Esophagus mucosa (tissue), 1 donor: ENCODE data around the gene IZUMO4. TPM values are rescaled to one million over a fixed set of nuclear protein-coding genes. Genes with fewer than 3 reads are reported as not detected.

Source experiments
- ATAC-seq: fragments of 200-7000 bp; cut with Tn5 transposase; one replicate; pipeline ENCODE4 v1.9.1; 2020
- total RNA-seq: library from RNA; stranded (reverse); gene quantifications from one replicate; pipeline ENCODE4 v1.2.4, GENCODE V29; 2023
- donor health status: DM: yes; HTN: yes; CAD: no.

Gene IZUMO4, protein sequence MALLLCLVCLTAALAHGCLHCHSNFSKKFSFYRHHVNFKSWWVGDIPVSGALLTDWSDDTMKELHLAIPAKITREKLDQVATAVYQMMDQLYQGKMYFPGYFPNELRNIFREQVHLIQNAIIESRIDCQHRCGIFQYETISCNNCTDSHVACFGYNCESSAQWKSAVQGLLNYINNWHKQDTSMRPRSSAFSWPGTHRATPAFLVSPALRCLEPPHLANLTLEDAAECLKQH
- total RNA-seq = 4.7 TPM

DNA sequence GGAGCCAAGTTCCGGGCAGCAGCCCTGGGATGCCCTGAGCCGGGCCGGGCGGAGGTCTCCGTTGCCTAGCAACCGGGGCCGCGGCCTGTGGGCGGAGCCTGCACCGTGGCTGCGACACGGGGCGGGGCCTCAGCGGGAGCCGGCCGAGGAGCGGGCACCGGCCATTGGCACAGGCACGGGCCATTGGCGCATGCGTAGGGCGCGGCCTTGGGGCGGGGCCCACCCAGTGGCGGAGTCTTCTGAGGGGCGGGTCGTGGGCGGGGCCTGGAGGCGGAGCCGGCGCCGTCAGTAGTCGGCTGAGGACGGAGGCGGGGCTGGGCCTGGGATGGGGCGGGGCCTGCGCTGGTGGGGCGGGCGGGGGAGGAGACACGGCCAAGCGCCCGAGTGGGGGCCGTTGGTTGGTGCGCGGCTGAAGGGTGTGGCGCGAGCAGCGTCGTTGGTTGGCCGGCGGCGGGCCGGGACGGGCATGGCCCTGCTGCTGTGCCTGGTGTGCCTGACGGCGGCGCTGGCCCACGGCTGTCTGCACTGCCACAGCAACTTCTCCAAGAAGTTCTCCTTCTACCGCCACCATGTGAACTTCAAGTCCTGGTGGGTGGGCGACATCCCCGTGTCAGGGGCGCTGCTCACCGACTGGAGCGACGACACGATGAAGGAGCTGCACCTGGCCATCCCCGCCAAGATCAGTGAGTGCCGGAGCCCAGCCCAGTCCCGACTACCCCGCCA is at the start of gene IZUMO4:
Gene IZUMO4, plus strand, starts transcription at position 436 of the 723 bp plus-strand sequence. Its CDS starts 31 bp downstream, at position 467.
- ATAC-seq = peak; percentile 88

DNA sequence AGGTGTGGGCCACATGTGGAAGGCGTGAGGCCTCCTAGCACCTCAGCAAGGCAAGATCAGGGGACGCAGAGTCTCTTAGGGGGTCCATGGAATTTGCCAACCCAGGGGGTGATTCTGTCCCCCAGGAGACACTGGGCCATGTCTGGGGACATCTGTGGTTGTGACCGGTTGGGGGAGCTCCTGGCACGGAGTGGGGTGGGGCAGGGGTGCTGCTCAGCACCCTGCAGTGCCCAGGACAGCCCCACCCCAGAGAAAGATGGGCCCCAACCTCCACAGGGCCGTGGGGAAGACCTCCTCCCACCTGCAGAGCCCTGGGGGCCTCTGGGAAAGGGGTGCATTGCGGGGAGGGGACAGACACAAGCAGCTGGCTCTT is 49.7 kb upstream of the IZUMO4 start:
- no peak for ATAC-seq

DNA sequence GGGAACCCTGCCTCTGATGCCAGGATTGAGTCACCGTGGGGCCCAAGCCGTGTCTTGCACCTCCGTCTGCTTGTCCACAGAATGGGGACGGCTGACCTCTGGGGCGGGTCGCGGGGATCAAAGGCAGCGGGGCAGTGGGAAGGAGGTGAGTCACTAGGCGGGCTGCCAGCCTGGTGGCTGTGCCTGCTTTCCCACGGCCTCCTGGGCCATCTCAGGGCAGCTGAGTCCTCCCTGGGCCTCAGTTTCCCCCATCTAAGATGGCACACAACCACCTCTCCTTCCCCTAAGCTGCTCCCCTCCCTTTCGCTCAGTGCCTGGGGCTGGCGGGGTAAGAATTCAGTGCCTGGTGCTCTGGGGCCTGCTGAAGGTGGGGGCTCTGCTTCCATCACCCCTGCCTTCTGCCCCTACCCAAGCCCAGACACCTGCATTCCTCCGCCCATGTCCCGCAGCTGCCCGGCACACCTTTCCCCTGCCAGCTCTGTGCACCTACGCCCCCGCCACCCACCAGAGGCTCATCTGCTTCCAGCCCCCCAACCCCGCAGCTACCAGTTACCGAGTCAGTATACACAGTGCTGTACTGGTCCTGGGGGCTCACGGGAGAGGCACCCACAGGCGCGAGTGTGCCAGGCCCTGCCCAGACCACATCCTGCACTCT is 49.1 kb upstream of the IZUMO4 start:
- no peak for ATAC-seq

DNA sequence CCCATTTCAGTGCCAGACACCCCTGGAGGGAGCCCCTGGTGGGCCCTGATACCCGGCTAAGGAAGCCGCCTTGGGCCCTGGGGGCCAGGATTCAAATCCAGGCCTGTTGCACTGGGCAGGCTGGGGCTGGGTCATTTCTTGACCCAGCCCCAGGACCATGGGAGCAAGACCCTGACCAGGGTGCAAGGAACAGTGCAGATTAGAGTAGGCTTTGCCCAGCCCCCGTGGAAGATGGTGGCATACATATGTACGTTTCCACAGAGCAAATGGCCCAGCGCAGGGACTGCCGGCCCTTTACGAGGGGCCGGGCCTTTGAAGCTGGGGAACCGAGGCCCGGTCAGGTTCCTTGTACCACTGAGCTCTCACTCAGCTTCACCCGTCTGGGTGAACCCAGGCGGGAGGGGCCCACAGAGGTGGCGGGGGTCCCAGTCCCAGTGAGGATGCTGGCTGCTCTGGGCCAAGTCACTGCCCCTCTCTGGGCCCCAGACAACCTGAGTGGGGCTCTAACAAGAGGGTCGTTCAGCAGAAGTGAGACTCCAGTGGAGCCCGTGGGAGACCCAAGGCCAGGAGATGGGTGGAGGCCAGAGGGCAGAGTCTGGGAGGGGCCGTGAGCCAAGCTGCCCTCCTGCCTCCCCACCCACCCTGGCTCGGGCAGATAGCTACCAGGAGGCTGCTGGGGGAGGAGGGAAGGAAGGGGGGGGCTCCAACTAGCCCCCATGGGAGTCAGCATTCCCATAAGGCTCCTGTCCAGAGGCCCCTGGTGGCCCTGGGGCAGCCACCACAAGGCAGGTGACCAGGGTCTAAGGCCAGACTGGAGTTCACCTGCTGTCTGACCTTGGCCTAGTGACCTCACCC is 48.4 kb upstream of the IZUMO4 start:
- no peak for ATAC-seq

DNA sequence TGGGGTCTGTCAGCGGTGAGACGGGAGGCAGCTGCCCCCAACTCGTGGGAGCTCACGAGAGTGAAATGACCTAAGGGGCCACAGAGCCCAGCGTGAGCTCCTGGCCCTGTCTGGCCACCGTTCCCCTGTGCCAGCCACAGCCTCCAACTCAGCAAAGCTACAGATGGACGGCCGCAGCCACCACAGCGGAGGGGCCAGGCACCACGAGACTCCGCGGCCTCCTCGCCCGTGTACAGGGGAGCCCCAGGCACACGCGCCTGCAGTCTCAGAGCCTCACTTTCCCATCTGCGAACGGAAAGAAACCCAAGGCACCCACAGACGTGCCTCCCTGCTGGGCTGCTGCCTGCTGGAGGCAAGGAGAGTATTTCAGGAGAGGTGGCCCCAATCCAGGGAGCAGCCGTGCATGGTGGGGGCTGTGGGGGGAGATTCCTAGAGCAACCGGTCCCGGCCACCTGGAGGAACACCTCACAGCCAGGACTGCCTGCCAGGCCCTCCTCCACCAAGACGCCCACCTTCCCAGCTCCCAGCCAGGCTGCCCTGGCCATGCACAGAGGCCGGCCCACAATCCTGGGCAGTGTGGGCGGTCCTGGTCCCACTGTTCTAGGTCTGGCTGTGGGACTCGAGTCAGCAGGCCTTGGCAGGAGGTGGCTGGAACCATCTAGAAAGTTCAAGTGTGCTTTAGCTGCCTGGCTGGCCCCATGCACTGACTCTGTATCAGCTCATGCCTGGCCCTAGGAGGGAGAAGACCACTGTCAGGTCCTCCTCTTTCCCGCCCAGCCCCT is 47.6 kb upstream of the IZUMO4 start:
- no peak for ATAC-seq

DNA sequence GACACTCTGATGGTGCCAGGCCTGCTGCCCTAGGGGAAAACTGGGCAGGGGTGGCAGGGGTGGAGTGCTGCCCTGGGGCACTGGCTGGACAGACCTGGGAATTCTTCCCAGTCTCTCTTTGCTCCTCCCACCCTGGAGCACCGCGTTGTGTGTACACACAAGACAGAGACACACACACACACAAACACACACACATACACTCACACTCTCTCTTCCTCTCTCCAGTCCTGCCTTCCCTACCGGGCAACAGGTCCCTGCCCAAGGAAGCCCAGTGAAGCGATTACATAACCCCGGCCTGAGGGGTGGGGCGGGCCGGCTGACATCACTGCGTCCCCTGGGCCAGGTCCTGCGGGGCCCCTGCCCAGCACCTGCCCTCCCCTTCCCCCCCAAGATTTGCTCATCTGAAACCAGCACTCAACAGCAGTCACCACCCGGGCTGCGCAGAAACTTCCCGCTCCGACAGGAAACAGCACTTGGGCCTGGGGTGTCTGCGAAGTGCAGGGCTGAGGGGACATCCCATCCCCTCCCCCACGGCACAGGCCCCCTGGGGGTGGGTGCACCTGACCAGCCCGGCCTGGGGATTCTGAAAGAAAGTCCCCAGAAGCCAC is 46.9 kb upstream of the IZUMO4 start:
- peak; percentile 43 for ATAC-seq

DNA sequence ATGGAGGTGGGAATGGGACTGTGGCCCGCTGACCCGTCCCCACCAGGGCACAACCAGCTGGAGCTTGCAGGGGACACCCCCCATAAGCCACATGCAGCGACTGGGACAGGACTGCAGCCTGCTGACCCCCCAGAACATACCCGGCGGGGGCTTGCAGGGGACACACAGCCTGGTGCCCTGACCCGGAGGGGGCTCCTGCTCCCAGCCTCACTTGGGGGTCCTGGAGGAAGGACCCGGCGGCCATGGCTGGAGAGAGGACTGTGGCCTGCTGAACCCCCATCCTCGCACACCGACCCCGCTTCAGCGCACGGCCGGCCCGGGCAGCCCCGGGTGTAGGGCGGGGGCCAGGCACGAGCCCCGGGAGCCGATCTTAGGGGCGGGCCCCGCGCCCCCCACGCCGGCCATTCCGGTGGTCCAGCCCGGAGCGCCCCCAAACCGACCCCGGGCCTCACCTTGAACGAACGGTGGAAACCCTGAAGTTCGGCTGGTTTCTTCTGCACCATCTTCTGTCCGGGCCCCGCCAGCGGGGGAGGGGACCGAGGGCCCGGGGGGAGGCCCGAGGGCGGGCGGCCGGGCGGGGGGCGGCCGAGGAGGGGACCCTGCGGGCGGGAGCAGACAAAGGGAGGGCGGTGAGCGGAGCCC is 46.2 kb upstream of the IZUMO4 start:
- ATAC-seq = peak; percentile 1

DNA sequence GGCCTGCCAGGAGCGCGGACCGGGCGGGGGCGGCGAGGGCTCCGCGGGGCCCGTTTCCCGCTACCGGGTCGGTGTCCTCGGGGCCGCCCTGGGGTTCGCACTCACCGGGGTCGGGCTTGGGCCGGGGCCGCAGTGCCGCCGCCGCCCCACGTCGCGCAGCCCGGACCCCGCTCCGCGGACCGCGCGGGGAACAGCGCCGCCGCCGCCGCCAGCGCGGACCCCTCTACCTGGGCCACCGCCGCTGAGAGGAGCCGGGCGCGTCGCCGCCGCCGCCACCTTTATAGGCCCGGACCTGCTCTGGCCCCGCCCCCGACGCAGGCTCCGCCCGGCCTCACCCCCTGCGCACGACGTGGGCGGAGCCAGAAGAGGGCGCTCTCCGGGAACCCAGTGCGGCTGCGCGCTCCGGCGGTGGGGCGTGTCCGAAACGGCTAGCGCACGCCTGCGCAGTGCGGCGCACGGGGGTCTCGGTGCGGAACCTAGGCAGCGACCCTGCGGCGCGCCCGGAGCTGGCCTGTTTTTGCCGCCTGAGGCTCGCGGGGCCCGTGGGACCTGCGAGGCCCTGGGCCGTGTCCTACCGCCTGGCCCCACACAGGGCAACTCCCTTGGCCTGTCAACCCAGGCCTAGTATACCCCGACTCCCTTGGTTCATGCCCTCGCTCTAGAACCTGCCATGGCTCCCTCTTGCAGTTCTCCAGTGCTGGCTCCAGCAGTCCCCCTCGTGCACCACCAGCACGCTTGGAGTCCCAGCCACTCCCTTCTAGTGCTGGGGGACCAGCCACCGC is 45.5 kb upstream of the IZUMO4 start, which contains the start of gene MKNK2:
Gene MKNK2, minus strand, starts transcription at position 254 of the 782 bp plus-strand sequence. CDS start 393 bp downstream, outside the sequence.
- peak; percentile 74 for ATAC-seq

DNA sequence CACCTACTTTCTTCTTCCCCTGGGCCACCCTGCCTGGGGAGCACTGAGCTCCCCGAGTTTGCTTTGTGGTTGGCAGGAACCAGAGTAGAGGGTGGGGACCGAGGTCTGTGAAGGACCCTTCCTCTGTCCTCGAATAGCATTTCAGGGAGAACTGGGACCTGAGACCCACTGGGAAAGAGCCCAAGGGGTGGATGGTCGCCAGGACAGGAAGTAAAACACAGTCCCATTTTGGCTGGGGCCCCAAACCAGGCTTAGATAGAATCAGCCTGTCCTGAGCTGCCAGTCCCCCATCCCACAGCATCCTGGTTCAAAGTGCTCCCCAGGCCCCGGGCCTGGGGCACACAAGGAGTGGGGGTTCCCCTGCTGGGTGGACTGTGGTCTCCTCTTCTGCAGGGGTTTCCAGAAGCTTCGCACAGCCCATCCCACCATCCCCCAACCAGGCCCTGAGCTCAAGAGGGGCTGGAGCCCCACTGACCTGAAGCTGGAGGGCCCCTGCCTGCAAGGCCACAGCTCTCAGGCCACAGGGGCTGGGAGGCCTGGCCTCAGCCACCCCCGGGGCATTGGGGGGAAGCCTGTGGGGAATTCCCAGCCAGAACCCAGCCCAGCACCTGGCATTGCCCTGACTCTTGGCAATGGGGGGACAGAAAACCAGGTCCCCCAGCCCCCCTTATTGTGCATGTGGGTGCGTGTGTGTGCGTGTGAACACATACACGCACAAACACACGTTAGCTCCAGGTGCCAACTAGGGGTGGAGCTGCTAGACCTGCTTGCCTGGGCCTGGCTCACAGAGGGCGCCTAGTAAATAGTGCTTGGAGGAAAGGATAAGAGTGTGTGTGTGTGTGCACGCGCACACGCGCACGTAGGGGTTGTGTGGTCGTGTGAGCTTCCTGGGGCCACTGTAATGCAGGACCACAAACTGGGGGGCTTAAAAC is 44.7 kb upstream of the IZUMO4 start:
- ATAC-seq = peak; percentile 27

DNA sequence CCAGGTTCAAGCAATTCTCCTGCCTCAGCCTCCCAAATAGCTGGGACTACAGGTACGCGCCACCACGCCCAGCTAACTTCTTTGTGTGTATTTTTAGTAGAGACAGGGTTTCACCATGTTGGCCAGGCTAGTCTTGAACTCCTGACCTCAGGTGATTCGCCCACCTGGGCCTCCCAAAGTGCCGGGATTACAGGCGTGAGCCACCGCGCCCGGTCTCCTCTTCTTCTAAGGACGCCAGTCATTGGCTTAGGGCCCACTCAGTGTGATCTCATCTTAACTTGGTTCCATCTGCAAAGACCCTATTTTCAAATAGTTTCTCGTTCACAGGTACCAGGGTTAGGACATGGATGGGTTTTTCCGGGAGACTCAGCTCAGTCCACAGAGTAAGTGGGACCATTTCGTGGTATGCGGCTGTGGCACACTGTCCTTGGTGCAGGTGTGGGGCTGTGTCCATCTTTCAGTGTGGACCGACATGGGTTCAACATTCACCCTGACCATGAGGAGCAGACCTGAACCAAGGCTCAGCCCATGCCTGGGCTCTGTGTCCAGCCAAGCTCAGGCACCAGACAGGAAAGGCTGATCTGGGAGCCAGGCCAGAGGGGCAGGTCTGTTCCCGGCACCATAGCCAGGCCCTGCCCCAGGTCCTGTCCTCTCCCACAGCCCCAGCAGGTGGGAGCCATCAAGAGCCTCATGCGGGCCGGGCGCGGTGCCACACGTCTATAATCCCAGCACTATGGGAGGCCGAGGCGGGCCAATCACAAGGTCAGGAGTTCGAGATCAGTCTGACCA is 42.9 kb upstream of the IZUMO4 start:
- ATAC-seq = no peak

DNA sequence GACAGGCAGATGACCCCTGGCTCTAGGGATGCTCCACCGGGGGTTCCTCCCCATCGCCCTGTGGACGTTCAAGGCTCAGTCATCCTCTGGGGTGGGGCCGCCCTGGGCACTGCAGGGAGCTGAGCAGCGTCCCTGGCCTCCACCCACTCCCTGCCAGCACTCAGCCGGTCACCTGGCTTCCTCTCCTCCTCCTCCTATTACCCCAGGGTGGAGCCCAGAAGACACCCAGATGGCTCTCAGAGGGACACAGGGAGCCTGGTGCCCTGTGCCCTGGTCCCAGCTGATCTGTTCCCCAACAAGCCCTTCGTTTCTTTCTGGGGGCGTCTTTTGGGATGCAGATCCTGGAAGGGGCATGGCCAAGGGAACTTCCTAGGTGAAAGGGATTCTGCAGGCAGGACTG is 42.0 kb upstream of the IZUMO4 start:
- ATAC-seq = peak; percentile 5

DNA sequence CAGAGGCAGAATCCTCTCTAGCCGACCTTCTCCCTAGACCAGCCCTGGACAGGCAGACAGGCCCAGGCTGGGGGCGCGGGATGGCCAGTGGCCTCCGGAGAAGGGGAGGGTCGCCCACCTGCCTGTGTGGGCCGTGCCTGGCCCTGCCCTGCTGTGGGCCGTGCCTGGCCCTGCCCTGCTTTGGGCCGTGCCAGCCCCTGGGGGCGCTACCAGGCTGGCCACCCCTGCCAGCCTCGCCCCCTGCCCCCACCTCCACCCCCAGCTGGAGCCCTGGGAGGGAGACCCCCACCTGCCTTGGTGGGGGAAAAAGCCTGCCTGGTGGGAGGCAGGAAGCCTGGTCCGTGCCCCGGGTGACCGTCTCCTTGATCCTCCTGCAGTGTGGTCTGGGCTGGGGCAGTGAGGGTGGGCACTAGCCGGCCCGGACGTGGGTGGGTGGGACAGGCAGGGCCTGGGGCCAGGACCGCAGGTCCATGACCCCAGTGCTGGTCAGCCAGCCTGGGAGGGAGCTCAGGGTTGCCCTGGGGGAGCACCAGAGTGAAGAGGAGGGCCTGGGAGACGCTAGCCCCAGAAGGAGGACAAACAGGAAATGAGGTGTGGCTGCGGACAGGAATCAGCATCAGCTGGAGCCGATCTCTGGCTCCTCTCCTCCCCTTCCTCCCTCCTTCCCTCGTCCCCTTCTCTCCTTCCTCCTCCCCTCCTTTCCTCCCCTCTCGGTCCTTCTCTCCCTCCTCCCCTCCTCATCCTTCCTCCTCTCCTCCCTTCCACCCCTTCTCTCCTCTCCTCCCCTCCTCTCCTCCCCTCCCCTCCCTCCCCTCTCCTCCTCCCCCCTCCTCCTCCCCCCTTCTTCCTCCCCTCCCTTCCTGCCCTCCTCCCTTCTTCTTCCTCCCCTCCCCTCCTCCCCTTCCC is 40.5 kb upstream of the IZUMO4 start:
- no peak for ATAC-seq

DNA sequence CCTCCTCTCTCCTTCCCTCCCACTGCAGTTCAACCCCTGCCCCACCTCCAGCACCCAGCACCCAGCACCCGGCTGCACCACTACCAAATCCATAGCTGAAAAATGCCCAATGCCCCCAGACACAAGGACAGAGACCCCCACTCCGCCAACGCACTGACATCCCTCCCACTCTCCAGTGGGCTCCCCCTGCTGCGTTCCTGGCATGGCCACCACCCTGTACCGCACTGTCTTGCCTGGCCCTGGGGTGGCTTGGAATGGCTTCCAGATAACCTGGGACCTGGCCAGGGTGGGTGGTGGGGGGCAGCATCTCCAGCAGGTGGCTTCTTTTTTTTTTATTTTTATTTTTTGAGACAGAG is 39.9 kb upstream of the IZUMO4 start:
- ATAC-seq = no peak

DNA sequence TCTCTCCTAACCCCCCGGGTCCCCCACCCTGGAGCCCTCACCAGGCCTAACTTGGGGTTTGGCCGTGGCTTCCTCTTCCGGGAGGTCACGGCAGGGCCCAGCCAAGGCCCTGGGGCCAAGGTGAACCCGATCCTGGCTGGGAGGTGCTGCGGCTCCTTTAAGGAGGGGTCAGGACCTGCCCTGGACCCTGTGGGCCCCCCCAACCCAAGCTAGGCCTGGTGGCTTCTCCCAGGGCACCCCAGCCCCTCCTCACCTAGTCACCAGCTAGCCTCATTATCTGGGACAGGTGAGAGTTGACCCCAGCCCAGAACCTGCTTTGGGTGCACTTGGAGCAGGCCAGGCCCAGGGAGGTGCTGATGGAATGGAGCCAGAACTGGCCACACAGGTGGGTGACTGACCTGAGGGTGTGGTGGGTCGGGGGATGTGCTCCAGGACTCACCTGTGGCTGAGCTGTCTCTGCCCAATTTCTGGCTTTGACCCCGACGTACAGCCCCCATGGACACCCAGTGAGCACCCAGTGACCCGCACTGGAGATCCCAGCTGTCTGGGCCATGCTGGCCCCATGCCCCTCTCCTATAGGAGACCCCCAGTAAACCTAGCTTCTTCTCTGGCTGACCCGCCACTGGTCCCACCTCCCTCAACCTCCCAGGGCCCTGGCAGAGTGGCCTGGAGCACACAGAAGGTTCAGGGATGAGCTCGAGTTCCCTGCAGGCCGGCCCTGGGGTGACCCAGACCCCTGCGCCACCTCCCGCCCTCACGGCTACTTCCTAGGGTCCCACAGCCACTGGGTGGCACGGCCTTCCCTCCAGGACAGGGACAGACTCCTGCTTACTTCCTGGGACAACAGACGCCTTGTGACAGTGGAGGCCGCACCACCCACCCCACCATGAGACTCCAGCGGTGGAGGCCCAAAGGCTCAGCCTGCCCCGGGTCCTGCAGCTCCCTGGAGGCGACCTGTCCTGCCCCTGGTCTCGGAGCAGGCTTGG is 38.9 kb upstream of the IZUMO4 start:
- no peak for ATAC-seq

DNA sequence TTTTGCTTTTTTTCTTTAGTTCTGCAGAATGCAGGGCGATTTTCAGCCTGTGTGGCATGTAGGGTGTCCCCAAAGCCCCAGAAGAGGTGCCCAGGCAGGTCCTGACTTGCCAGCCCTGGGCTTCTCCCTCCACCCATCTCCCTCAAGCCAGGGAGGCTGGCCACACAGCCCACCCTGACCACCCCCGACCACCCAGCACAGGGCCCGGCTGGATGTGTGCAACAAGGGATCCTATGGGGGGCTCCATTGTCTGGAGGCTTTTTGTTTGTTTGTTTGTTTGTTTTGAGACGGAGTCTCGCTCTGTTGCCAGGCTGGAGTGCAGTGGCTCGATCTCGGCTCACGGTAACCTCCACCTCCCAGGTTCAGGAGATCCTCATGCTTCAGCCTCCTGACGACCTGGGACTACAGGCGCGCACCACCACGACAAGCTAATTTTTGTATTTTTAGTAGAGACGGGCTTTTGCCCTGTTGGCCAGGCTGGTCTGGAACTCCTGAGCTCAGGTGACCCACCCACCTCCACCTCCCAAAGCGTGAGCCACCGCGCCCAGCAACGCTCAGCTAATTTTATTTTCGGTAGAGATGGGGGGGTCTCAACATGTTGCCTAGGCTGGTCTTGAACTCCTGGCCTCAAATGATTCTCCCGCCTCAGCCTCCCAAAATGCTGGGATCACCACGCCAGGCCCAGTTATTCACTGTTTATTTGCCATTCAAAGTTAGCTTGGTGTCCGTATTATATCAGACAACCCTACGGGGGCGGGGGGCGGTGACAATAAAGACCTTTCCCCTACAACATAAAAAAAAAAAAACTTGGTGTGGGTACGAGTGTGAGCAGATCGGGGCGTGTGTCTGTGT is 37.9 kb upstream of the IZUMO4 start:
- no peak for ATAC-seq
